Head of caudate nucleus (tissue), 42 donors: ENCODE data around the gene MTHFSD.

Source experiments
- DNase-seq, 42 donors: peaks; one replicate each; pipeline versions ENCODE4 v3.0.0 to v3.0.0-alpha.2; 2020 to 2021; ENCODE audit warnings: mixed read lengths in 7 of 42
- intact Hi-C: fragments of 100-400 bp; cut with DNase I; formaldehyde crosslinking; loops from one replicate; pipeline ENCODE4 v1.15.0; 2022

Gene MTHFSD

DNA sequence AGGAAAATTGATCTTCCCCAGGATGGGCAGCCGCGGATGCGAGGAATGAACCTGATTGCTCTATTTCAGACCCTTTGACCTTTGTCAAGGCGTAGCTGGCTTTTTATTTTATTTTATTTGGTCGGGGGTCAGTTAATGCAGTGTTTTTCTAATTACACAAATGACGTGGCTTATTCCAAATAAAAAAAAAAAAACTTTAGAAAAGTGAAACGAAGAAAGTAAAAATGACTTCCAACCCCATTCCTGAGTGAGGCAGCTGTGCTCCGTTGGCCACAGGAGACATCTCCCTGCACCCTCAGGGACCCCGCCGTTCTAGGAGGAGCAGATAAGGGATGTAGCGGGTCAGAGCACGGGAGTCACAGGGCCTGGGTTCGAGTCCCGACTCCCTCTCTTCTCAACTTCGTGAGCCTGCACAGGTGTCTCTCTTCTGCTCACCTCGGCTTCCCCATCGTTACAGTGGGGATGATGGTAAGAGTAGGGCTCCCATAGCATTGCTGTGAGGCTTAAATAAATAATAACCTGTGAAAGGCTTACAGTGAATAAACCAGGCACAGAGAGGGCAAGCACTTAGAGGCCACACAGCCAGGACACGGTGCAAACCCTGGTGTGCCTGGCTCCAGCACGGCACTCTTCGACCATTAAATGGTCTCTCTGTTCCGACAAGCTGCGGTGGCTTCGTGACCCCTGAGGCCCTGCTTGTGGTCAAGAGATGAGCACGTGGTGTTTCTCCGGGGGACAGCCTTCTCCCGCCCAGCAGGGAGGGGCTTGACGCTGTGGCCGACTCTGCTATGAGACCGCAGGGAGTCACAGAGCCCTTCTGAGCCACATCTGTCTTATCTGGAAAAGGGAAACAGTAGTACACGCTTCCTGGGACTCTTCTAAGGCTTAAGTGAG, 34.5 kb downstream of the MTHFSD start:
- no peak for DNase-seq
- intact Hi-C loops = loop anchor here (10.0 kb wide), 1 partner anchor 706 kb away; no protein-coding TSS in a partner anchor

DNA sequence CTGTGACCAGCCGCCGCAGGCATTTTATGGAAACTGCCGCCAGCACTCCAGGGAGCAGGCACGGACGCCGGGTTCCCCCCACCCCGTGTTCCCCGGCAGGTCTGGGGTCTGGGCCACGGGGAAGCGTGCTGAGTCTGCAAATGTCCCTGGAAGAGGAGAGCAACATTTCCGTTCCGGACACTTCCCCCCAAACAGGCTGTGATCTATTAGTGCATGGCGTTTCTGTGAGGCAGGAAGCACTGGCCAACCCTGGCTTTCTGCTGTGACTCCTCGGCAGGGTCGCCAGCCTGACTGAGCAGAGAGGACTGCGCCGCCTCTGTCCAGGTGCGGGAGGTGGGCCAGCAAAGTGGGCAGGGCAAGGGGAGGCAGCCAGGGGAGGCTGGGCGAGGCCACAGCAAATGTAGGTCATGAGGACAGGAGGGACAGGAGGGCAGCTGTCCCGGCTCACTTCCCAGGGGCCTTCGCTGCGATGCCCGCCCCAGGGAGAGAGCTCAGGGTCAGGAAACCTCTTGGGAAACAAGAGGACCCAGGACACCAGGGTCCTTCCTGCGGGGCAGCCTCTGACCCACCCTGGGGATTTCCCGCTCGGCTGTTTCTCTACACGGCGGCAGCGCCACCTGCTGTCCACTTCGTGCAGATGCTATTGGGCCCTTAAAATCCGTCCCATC, 35.3 kb downstream of the MTHFSD start:
- DNase-seq = peak in 40 of 42 donors; percentile 33 to 85 (median 62)

DNA sequence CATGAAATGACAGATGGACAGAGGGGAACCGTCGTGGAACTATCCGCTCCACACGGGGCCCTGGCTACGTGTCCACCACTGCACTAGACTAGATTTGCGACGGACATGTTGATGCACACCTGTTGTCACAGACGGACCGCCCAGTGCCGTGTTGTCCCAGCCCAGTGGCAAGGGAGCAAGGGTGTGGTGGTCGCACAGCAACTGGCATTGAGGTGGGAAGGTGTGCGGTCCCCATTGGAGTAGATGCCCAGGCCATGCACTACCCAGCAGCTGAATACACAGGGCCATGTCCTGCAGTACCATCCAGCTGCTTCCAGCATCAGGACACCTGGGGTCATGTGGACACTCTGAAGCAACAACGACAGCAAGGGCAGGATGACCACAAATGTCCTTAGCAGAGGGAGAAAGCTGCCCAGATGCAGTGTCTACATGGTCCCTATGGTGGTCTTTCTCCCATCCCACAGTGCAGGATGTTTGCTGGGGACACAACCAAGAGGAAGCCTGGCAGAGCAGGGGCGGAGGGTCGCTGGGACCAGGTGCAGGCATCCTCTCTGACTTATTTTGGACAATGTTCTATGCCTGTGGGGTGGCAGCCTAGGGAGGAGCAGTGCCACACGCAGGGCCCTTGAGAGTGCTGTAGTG, 35.9 kb downstream of the MTHFSD start:
- intact Hi-C loops = loop anchor here (2.0 to 5.0 kb wide), 2 partner anchors 178 to 447 kb away; no protein-coding TSS in a partner anchor
- no peak for DNase-seq

More for the DNA sequence above, 35.3 kb downstream of the MTHFSD start:
- intact Hi-C loops = loop anchor here (2.0 to 10.0 kb wide), 3 partner anchors 179 to 705 kb away; no protein-coding TSS in a partner anchor

DNA sequence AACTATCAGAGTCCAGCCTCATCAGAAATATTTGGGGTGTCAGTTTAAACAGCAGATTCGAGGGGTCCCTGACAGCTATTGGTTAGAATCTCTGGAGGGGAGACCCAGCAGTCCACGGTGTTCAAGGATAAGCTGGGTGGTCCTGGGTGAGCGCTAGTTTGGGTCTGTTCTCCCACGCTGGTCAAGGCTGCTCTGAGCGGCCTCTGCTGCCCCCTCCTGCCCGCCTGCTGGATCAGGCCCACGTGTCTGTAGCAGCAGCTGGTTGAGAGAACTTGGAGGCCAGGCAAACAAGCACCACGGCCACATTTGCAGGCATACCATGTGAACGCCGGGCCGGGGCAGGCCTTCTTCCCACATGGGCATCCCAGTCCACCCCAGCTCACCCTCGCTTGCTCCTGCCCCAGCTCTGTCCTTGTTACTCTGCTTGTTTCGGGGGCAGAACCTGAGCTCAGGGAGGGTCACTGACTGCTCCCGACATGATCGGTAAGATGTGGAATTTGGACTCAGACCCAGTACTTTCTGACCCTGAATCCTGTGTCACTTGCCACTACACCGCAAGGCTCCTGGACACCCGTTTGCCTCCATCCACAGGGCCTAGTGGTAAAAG, 37.3 kb downstream of the MTHFSD start:
- intact Hi-C loops = loop anchor here (2.0 to 5.0 kb wide), 2 partner anchors 177 to 445 kb away; no protein-coding TSS in a partner anchor
- DNase-seq = peak; percentile 51 to 87 (median 75)

DNA sequence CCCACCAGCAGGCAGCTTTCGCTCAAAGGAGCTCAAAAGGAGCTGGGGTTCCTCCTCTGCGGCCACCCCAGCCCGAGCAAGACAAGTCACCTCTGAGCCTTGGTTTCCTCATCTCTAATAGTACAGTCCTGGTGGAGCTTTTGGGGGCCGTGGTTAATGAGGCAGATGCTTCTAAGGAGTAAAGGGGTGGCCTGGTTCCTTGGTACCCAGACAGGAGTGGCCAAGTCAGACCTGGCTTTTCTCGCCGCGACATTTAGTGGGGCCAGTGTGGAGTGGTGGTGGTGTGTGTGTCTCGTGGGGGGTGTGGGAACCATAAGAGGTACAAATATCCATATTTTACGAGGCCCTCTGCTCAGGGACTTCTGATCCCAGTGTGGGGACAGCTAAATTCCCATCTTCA, 38.0 kb downstream of the MTHFSD start:
- intact Hi-C loops = loop anchor here (5.0 kb wide), 1 partner anchor 445 kb away; no protein-coding TSS in a partner anchor
- no peak for DNase-seq

DNA sequence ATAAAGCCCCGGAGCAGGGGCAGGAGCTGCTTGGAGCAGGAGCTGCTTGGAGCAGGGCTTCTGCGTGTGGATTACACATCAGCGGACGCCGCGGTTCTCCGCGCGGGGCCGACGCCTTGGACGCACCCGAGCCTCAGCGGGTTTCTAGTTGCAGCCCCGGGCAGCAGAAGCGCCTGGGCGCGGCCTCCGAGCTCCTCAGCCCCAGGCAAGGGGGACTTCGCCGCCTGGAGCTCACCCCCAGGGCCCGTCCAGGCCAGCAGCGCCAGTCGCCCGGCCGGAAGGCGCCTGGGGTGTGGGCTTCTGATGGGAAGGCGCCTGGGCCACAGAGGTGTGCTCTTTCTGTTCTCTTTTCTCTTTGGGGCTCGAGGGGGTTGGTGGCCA, 38.4 kb downstream of the MTHFSD start:
- DNase-seq = no peak
- intact Hi-C loops = loop anchor here (5.0 kb wide), 1 partner anchor 444 kb away; no protein-coding TSS in a partner anchor

DNA sequence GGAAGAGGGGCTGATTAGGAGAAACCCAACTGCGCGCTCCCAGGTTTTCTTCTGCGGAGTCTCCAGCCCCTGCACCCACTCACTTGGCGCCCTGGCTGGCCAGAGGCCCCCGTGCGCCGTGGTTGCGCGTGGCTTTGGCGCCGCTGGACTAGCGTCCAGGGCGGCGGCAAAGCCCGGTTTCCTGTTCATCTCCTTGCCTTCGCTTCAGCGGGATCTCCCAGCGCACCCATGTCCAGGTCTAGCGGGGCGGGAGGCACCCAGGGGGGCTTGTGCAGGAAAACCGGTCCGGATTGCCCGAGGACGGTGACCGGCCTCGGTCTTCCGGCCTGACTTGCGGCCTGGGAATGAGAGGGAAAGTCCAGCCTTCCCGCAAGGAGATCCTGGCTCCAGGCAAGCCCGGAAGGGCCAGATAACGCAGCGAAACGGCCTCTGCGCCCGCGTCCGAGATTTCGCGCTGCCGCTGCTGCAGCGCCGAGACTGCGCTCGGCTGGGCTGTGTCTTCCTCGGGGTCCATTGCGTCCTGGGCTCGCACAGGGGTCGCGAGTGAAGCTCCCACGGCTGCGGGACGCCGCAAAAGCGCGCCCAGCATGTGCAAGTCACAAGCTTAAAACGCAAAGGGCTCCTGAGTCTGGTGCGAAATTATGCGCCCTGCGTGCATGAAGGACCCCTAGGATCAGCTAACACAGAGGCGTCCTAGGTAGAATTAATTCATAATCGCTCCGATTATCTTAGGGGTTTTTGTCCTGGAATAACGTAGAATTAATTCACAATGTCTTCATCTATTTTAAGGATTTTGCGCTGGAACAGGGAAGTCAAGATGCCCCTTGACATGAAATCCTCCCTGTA, 39.0 kb downstream of the MTHFSD start:
- no peak for DNase-seq
- intact Hi-C loops = loop anchor here (5.0 kb wide), 1 partner anchor 444 kb away; no protein-coding TSS in a partner anchor

DNA sequence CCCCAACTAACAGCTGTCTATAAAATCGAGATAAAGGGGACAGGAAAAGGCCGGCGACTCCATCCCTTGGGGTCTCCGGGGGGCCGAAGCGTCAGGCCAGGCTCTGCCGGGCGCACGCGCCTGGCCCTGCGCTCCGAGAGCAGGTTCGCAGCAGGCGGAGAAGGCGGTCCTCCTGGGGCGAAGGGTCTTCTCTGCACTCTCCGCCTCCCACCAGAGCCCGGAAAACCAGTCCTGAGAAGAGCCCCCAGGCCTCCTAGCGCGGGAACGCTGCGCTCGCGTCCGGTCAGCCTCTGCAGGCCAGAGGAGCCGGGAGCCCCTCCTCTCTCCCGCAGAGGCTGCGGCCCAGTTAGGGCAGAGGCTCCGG, 39.6 kb downstream of the MTHFSD start:
- intact Hi-C loops = loop anchor here (5.0 kb wide), 1 partner anchor 443 kb away; no protein-coding TSS in a partner anchor
- DNase-seq = no peak

DNA sequence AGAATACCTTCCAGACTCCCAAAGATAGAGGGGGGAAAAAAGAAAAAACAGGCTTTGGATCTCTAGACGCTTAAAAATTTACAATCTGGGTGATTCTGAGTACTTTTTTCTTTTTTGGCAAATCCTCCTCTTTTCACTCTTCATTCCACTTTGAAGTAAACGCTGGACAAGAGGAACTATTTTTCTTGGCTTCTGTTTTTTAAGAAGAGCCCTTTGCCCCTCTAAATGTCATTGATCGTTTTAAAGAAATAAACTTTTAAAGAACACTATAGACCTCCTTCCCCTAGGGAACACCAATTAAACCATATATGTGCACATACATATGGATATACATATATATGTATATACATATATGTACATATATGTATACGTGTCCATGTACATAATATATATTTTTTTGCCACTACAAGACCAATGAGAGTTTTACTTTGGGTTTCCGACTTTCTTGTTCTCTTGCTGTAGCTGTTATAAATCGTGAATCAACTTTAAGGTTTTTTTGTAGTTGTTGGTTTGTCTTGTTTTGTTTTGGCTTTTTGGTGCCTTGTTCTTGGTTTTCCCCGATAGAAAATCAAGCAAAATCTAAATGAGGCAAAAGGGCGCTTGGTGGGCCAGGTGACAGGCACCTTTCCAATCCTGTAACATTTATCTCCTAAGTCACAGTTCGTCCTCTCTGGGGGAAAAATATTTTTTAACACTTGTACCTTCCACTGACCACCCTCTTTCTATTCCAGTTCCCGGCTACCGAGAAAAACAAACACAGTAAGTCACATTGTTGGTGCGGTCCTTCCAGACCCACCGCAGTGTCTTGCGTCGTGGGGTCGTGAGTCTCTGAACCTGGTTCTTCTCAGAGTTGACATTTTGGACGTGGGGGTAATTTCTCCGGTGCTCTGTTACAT, 40.3 kb downstream of the MTHFSD start:
- intact Hi-C loops = loop anchor here (5.0 kb wide), 1 partner anchor 442 kb away; no protein-coding TSS in a partner anchor
- DNase-seq = no peak

DNA sequence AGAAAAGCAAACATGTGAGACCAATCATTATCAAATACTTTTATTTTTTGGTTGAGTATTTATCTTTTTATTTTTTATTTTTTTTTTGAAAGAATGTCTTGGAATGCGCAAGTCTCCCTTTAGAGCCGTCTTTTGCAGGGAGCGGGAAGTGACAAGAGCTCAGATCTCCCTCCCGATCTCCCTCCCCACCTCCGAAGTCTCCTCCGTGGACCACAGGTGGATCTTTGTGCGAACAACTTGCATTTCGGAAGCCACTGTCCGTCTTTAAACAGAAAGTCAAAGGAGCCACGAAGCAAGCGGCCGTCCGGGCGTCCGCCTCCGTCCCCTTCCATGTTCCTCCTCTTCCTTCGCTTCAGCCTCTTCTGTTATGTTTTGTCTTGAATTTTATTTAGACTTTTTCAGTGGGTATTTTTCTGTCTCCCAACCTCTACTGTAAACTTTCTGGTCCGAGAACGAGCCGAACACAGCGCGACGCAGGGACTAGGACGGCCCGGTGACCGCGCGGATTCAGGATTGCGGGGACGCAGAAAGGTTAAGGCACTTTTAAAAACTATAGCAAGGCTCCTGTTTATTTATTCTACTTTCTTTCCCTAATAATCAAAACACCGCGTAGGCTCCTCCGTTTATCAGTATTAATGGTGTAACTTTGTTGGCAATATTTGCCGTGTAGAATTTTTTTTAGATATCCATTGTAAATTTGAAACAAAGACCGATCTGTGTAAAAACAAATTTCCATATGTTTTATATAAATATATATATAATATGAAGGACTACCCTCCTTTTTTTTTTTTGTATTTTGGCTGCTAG, 41.4 kb downstream of the MTHFSD start:
- DNase-seq = no peak
- intact Hi-C loops = no loop called here

DNA sequence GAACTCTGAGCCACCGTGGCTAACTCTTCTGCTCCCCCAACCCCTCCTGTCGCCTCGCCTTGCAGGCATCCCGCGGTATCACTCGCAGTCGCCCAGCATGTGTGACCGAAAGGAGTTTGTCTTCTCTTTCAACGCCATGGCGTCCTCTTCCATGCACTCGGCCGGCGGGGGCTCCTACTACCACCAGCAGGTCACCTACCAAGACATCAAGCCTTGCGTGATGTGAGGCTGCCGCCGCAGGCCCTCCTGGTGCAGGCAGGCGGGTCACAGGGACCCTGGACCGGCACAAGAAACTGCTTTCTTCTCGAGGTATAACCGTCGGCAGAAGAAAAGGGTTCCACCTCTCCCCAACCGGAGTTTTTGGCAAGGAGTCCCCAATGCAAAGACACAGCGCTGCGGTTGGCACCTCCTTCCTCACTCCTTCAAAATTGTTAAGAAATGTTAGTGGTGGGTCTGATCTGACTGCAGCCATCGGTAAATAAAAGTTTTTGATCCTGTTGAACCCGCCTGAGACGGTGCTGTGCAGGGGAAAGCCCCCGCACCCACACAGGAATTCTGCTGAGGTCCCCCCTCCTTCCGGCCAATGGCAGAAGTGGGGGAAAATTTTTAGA, 42.1 kb downstream of the MTHFSD start:
- intact Hi-C loops = no loop called here
- DNase-seq = no peak

DNA sequence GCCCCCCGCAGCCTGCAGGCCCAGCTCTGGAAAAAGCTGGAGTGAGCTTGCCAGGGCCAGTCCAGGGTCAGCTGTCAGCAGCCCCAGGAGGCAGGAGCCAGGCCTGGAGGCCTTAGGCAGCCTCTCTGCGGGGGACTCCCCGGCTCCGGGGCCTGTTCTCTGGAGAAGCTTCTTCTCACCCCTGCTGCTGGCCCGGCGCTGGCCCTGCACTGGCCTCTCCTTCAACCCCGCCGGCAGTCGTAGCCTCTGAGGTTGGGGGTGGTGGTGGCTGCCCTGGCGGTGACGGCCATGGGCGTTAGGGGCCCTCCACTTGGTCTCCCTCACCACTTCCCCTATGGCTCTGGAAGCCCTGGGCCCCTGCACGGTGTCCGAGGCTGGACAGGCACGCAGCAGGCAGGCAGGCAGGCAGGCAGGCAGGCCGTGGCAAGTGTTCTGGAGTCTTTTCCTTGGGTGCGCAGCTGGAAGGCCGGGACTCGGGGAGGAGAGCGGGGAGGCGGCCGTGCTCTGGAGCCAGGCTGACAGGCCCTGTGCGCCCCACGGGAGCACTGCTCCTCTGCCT, 42.7 kb downstream of the MTHFSD start:
- no peak for DNase-seq
- intact Hi-C loops = no loop called here

DNA sequence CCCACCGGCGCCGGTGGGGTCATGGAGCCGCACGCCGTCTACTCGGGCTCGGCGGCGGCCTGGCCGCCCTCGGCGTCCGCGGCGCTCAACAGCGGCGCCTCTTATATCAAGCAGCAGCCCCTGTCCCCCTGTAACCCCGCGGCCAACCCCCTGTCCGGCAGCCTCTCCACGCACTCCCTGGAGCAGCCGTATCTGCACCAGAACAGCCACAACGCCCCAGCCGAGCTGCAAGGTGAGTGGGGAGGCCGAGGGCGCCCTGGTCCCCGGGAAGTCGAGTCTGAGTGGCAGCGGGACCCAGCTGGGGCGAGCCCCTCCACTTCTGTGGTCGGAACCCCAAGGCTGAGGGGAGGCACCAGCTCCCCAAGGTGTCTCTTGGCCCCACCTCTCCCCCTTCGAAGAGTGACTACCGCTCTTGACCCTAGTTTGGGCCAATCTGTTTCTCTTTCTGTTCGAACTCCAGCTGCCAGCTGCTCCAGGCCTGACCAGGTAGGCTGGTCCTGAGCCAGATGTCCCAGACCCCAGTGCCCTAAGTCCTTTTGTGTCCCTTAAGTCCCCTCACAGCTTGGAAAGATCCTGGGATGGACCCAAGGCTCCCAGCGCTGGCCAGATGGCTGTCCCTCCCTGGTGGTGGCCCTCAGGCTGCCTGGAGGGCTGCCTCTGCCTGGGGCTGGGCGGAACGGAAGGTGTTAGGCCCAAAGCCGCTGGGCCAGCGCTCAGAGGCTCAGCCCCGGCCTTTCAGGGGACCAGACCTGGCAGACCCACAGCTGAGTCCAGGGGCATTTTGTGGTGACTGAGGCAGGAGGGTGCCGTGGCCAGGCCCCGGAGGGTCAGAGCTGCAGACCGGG, 43.5 kb downstream of the MTHFSD start:
- no peak for DNase-seq
- intact Hi-C loops = no loop called here

DNA sequence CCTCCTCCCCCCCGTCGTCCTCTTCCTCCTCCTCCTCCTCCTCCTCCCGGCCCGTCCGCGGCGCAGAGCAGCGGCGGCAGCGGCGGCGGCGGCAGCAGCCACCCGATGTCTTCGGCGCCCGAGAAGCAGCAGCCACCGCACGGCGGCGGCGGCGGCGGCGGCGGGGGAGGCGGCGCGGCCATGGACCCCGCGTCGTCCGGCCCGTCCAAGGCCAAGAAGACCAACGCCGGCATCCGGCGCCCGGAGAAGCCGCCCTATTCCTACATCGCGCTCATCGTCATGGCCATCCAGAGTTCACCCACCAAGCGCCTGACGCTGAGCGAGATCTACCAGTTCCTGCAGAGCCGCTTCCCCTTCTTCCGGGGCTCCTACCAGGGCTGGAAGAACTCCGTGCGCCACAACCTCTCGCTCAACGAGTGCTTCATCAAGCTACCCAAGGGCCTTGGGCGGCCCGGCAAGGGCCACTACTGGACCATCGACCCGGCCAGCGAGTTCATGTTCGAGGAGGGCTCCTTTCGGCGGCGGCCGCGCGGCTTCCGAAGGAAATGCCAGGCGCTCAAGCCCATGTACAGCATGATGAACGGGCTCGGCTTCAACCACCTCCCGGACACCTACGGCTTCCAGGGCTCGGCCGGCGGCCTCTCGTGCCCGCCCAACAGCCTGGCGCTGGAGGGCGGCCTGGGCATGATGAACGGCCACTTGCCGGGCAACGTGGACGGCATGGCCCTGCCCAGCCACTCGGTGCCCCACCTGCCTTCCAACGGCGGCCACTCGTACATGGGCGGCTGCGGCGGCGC, 44.4 kb downstream of the MTHFSD start, which contains the start of gene FOXF1:
Gene FOXF1, plus strand, starts transcription at position 63 of the 797 bp plus-strand sequence. Its CDS starts 43 bp downstream, at position 106.
- intact Hi-C loops = no loop called here
- DNase-seq = no peak
